Erythroblast (primary cell): Measurements from ENCODE around the gene TMEM139.

Experiments used
- GATA1 ChIP-seq: IDR thresholded peaks from 2 replicates; pipeline ENCODE4 v1.6.1; 2011; ENCODE audit warnings: low read depth, mild to moderate bottlenecking, control low read depth, low read length, moderate library complexity
- POLR2A ChIP-seq: IDR thresholded peaks from 2 replicates; pipeline ENCODE4 v1.6.1; 2011; ENCODE audit warnings: mild to moderate bottlenecking, low read length

DNA sequence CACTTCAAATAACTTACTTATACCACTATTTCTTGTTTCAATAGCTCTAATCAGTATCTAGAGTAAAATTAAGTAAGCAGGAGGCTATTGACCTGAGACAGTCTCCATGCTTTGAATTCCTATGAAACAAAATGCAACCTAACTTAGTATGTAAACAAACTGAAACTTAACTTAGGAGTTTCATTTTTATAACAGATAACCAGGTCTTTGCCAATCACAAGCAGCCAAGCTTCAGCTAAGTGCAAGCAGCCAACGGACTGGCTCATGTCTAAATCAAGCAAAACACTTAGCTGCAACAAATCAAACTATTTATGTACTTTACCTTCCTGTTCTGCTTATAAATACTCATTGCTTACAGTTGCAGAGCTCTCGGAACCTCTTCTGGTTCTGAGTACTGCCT lies 25.9 kb upstream of the TMEM139 start:
- no peak for TF ChIP-seq GATA1
- no peak for TF ChIP-seq POLR2A
